HepG2 (cell line): ENCODE results near the gene PLAA. TPM values are rescaled to one million over a fixed set of nuclear protein-coding genes. Genes with fewer than 3 reads are reported as not detected.

Experiments
- CBX1 ChIP-seq: IDR thresholded peaks from one replicate; pipeline ENCODE4 v1.6.1; 2016; ENCODE audit warnings: antibody characterized with exemption, low read depth
- CCDC6 ChIP-seq: sonication (generic); formaldehyde crosslinking; IDR thresholded peaks from 2 replicates; pipeline ENCODE4 v1.8.1; 2022; ENCODE audit warnings: mild to moderate bottlenecking, missing genetic modification reagents, moderate library complexity
- CEBPG ChIP-seq: IDR thresholded peaks from 2 replicates; pipeline ENCODE4 v1.6.1; 2016
- CSRNP2 ChIP-seq: sonication (generic); formaldehyde crosslinking; conservative IDR thresholded peaks from 2 replicates; pipeline ENCODE4 v1.8.0; 2022; ENCODE audit warnings: low read depth, missing genetic modification reagents
- DDIT3 ChIP-seq: sonication (generic); formaldehyde crosslinking; IDR thresholded peaks from 2 replicates; pipeline ENCODE4 v1.4.0; 2020; ENCODE audit warnings: mild to moderate bottlenecking, missing genetic modification reagents
- IRX3 ChIP-seq: sonication (generic); formaldehyde crosslinking; IDR thresholded peaks from 2 replicates; pipeline ENCODE4 v1.8.1; 2023; ENCODE audit warnings: mild to moderate bottlenecking, low read depth, missing genetic modification reagents, borderline replicate concordance
- KLF15 ChIP-seq: sonication (generic); formaldehyde crosslinking; IDR thresholded peaks from 2 replicates; pipeline ENCODE4 v1.8.1; 2023; ENCODE audit warnings: borderline replicate concordance, mild to moderate bottlenecking, inconsistent platforms, missing genetic modification reagents, mixed read lengths
- MIER3 ChIP-seq: IDR thresholded peaks from 2 replicates; pipeline ENCODE4 v1.6.1; 2016; ENCODE audit warnings: missing compliant biosample characterization, borderline replicate concordance
- NFATC3 ChIP-seq: sonication (generic); formaldehyde crosslinking; IDR thresholded peaks from 2 replicates; pipeline ENCODE4 v1.5.1; 2020; ENCODE audit warnings: mild to moderate bottlenecking, missing genetic modification reagents
- NFRKB ChIP-seq: fragments of 450-650 bp; IDR thresholded peaks from 2 replicates; pipeline ENCODE4 v1.6.1; 2017
- NR2F1 ChIP-seq, 2 experiments: fragments of 450-650 bp in 1 of 2; formaldehyde crosslinking in 1 of 2; IDR thresholded peaks; 2 replicates each; pipeline versions ENCODE4 v1.5.0 to v1.6.1; 2016 to 2020; ENCODE audit warnings: mild to moderate bottlenecking in 1 of 2, missing compliant biosample characterization in 1 of 2, missing genetic modification reagents in 1 of 2, moderate library complexity in 1 of 2
- RBM22 ChIP-seq: fragments of 200-400 bp; formaldehyde crosslinking; optimal IDR thresholded peaks from 2 replicates; pipeline ENCODE3; 2017; ENCODE audit warnings: mild to moderate bottlenecking, low read length, moderate library complexity
- SALL1 ChIP-seq: sonication (generic); formaldehyde crosslinking; IDR thresholded peaks from 2 replicates; pipeline ENCODE4 v1.8.0; 2022; ENCODE audit warnings: mild to moderate bottlenecking, missing genetic modification reagents
- SMAD1 ChIP-seq: sonication (generic); formaldehyde crosslinking; IDR thresholded peaks from 2 replicates; pipeline ENCODE4 v1.4.0; 2020; ENCODE audit warnings: missing genetic modification reagents, low read depth, mild to moderate bottlenecking, borderline replicate concordance
- STAT5B ChIP-seq: sonication (generic); formaldehyde crosslinking; IDR thresholded peaks from 2 replicates; pipeline ENCODE4 v1.4.0; 2020; ENCODE audit warnings: missing genetic modification reagents
- THAP8 ChIP-seq: sonication (generic); formaldehyde crosslinking; IDR thresholded peaks from 2 replicates; pipeline ENCODE4 v1.5.1; 2020; ENCODE audit warnings: missing genetic modification reagents, mild to moderate bottlenecking, borderline replicate concordance
- ZBTB42 ChIP-seq: sonication (generic); formaldehyde crosslinking; IDR thresholded peaks from 2 replicates; pipeline ENCODE4 v1.5.0; 2020; ENCODE audit warnings: mild to moderate bottlenecking, missing genetic modification reagents
- ZMYM4 ChIP-seq: sonication (generic); formaldehyde crosslinking; IDR thresholded peaks from 2 replicates; pipeline ENCODE4 v1.8.1; 2023; ENCODE audit warnings: mild to moderate bottlenecking, missing genetic modification reagents
- ZNF264 ChIP-seq: sonication (generic); formaldehyde crosslinking; IDR thresholded peaks from 2 replicates; pipeline ENCODE4 v1.4.0; 2020; ENCODE audit warnings: missing genetic modification reagents
- ZNF292 ChIP-seq: sonication (generic); formaldehyde crosslinking; IDR thresholded peaks from 2 replicates; pipeline ENCODE4 v1.8.1; 2022; ENCODE audit warnings: mild to moderate bottlenecking, low read depth, missing genetic modification reagents, borderline replicate concordance
- ZNF343 ChIP-seq: sonication (generic); formaldehyde crosslinking; IDR thresholded peaks from 2 replicates; pipeline ENCODE4 v1.4.0; 2020; ENCODE audit warnings: mild to moderate bottlenecking, missing genetic modification reagents
- ZNF619 ChIP-seq: sonication (generic); formaldehyde crosslinking; IDR thresholded peaks from 2 replicates; pipeline ENCODE4 v1.4.0; 2020; ENCODE audit warnings: mild to moderate bottlenecking, missing genetic modification reagents
- ZNF749 ChIP-seq: sonication (generic); formaldehyde crosslinking; IDR thresholded peaks from 2 replicates; pipeline ENCODE4 v1.8.0; 2022; ENCODE audit warnings: mild to moderate bottlenecking, missing genetic modification reagents, moderate library complexity, borderline replicate concordance
- ZNF792 ChIP-seq: IDR thresholded peaks from 2 replicates; pipeline ENCODE4 v1.6.1; 2016
- polyA plus RNA-seq, 8 experiments: library from polyadenylated mRNA; depleted of rRNA in 3 of 8; stranded (reverse) in 7 of 8; unstranded in 1 of 8; fragments of >200 nt; fragmentation: Illumina TruSeq in 4 of 8; extraction: Trizol in 4 of 8; gene quantifications; 2 replicates each; pipeline versions ENCODE4 v1.2.1 to v1.2.3, GENCODE V29; 2011 to 2016; ENCODE audit warnings: low read depth in 4 of 8, missing spikeins in 1 of 8, mixed read lengths in 1 of 8; ENCODE audit not compliant: insufficient read depth in 1 of 8
- total RNA-seq, 5 experiments: library from RNA; depleted of rRNA; stranded (reverse); fragments of >200 nt; fragmentation: Illumina TruSeq; extraction: Trizol; gene quantifications; 2 replicates each; pipeline ENCODE4 v1.2.3, GENCODE V29; 2016; ENCODE audit warnings: low read depth in 1 of 5
- TF ChIP-seq, protein P1 (sequence below): IDR thresholded peaks from 2 replicates; pipeline ENCODE4 v1.6.1; 2016; ENCODE audit warnings: missing genetic modification reagents, missing compliant biosample characterization
- TF ChIP-seq, protein P2 (sequence below): sonication (generic); formaldehyde crosslinking; IDR thresholded peaks from 2 replicates; pipeline ENCODE4 v1.5.1; 2020; ENCODE audit warnings: missing genetic modification reagents, mild to moderate bottlenecking, borderline replicate concordance

PLAA gene
- total and polyA plus RNA-seq, 2 of the 13 experiments (the other 11 are each of a cell fraction or from before 2014, with no cell fraction given), result 5.8 to 22.9 TPM

DNA sequence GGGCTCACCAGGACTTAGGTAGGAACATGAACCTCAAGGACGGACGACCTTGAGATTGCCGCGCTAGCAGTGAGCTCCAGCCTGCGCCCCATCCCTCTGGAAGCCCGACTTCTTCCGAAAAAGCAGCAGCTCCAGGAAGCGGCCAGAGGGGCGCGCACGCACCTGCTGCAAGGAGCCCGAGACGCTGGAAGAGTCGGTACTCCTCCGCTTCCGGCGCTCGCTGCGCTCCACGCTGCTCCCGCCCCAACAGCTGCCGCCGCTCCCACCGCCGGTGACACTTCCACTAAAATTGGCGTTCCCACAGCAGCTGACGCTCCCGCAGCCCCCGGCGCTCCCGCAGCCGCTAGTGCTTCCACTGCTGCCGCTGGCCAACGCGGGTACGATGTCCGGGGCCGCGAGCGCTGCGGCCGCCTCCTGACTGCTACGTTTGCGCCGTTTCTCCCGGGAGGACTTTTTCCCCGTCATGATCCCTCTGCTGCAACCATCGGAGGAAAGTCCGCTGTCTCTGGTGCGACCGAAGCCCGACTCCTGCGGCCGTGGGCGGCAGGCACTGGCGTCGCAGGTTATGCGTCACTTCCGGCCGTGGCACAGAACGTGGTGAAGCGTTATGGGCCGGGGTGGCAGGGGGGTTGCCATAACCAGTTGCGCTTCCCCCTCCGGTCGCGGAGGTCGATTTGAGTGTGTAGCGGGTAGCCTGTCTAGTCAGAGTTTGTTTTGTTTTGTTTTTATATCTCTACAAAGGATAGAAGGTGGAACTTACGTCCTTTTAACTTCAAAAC, 54.6 kb downstream of the PLAA start, which contains the start of gene CAAP1 (continued):
- TF ChIP-seq ZNF264 (CRISPR knock-in tag) (peak; percentile 86), DDIT3 (CRISPR knock-in tag) (no peak), ZNF619 (CRISPR knock-in tag) (no peak; the same call in 1 of the 2 replicates), ZNF292 (peak; percentile 83; the same call in 1 of the 2 replicates), ZMYM4 (CRISPR knock-in tag) (peak; percentile 97), RBM22 (peak; percentile 66), NR2F1 (CRISPR knock-in tag; IDR thresholded peaks at IDR 0.05) (no peak), CCDC6 (CRISPR knock-in tag) (peak; percentile 95; the same call in 1 of the 2 replicates), ZBTB42 (CRISPR knock-in tag) (no peak), SMAD1 (peak; percentile 84; the same call in 1 of the 2 replicates), ZNF343 (CRISPR knock-in tag) (peak; percentile 86; the same call in 1 of the 2 replicates), MIER3 (CRISPR knock-in tag) (peak; percentile 80; the same call in 1 of the 2 replicates), KLF15 (CRISPR knock-in tag) (peak; percentile 71; the same call in 1 of the 2 replicates), THAP8 (peak; percentile 62; the same call in 1 of the 2 replicates), CSRNP2 (CRISPR knock-in tag) (0 out of 2 replicates have a peak, but pooled peaks have one; percentile 84), ZNF749 (CRISPR knock-in tag) (0 out of 2 replicates have a peak, but pooled peaks have one; percentile 63), STAT5B (CRISPR knock-in tag) (no peak), SALL1 (CRISPR knock-in tag) (peak; percentile 87; the same call in 1 of the 2 replicates), NFATC3 (CRISPR knock-in tag) (no peak), CBX1 (no peak), NFRKB (peak; percentile 63; the same call in 1 of the 2 replicates), IRX3 (CRISPR knock-in tag) (no peak), ZNF792 (CRISPR knock-in tag) (peak; percentile 80), CEBPG (CRISPR knock-in tag) (peak; percentile 63)
- TF ChIP-seq, protein P1, sequence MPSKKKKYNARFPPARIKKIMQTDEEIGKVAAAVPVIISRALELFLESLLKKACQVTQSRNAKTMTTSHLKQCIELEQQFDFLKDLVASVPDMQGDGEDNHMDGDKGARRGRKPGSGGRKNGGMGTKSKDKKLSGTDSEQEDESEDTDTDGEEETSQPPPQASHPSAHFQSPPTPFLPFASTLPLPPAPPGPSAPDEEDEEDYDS (CRISPR knock-in tag), result peak; percentile 80
- TF ChIP-seq, protein P2, sequence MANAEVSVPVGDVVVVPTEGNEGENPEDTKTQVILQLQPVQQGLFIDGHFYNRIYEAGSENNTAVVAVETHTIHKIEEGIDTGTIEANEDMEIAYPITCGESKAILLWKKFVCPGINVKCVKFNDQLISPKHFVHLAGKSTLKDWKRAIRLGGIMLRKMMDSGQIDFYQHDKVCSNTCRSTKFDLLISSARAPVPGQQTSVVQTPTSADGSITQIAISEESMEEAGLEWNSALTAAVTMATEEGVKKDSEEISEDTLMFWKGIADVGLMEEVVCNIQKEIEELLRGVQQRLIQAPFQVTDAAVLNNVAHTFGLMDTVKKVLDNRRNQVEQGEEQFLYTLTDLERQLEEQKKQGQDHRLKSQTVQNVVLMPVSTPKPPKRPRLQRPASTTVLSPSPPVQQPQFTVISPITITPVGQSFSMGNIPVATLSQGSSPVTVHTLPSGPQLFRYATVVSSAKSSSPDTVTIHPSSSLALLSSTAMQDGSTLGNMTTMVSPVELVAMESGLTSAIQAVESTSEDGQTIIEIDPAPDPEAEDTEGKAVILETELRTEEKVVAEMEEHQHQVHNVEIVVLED (CRISPR knock-in tag), result peak; percentile 92
